NB4 (cell line): Measurements from ENCODE around the gene NATD1.

ENCODE experiments used
- DNase-seq: peaks from one replicate; pipeline ENCODE4 v3.0.0; 2010; ENCODE audit warnings: low read depth
- H3K4me3 ChIP-seq: one replicate; pipeline ENCODE4 v1.5.1; 2011; ENCODE audit warnings: mild to moderate bottlenecking, low read depth, low read length, moderate library complexity
- MAX ChIP-seq: IDR thresholded peaks from 2 replicates; pipeline ENCODE4 v1.6.1; 2011; ENCODE audit warnings: low read depth, low read length
- MYC ChIP-seq: IDR thresholded peaks from 2 replicates; pipeline ENCODE4 v1.6.1; 2011; ENCODE audit warnings: low read depth, low read length
- POLR2A ChIP-seq: IDR thresholded peaks from 2 replicates; pipeline ENCODE4 v1.6.1; 2011; ENCODE audit warnings: mild to moderate bottlenecking; ENCODE audit not compliant: insufficient read length; ENCODE audit errors: extremely low read depth
- TF ChIP-seq, protein P1 (sequence below): IDR thresholded peaks from one replicate; pipeline ENCODE4 v1.5.1; 2012; ENCODE audit warnings: low read depth, low read length

Gene NATD1

GRCh38 chr17:21215935-21216334 is 37.3 kb downstream of the NATD1 start:
- no peak overlapping the region for H3K4me3 ChIP-seq
- TF ChIP-seq MYC (no peak), MAX (no peak), POLR2A (no peak)
- TF ChIP-seq, protein P1, sequence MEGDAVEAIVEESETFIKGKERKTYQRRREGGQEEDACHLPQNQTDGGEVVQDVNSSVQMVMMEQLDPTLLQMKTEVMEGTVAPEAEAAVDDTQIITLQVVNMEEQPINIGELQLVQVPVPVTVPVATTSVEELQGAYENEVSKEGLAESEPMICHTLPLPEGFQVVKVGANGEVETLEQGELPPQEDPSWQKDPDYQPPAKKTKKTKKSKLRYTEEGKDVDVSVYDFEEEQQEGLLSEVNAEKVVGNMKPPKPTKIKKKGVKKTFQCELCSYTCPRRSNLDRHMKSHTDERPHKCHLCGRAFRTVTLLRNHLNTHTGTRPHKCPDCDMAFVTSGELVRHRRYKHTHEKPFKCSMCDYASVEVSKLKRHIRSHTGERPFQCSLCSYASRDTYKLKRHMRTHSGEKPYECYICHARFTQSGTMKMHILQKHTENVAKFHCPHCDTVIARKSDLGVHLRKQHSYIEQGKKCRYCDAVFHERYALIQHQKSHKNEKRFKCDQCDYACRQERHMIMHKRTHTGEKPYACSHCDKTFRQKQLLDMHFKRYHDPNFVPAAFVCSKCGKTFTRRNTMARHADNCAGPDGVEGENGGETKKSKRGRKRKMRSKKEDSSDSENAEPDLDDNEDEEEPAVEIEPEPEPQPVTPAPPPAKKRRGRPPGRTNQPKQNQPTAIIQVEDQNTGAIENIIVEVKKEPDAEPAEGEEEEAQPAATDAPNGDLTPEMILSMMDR: no peak
- DNase-seq: peak; percentile 41

DNA sequence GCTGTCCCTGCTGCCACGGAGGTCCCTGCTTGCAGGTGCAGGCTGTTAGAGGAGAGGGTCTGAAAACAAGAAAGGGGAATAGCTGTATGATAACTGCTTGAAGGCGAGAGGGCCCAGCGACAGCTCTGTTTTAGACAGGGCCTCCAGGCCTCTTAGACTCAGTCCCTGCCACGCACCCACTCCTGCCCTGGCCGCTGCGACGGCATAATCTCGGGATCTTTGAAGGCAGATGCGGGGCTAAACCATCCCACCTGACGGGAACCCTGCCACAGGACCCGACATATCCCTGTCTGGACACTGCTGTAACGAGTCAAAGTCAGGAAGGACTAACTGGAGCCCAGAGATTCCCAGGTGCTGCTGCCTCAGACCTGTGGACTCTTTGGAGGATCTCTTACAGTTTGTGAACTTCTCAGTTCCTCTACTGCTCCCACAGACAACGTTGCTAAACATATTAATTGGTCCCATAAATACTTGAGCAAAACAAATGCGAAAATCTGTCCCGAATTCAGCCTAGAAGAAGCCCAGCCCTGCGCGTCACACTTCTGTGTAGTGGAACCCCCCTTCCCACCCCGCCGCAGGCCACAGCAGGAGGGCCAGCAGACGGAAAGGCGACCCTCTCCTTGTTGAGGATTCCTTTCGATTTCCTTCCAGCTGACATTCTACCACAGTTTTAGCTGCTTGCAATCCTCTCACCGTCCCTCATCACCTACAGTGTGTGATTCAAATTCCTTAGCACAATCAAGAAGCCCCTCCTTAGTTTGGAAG is 38.3 kb downstream of the NATD1 start:
- peak; percentile 47 for DNase-seq
- TF ChIP-seq MYC (no peak), MAX (no peak), POLR2A (no peak)
- TF ChIP-seq, protein P1: no peak
- H3K4me3 ChIP-seq: peak overlapping the region; percentile 89

DNA sequence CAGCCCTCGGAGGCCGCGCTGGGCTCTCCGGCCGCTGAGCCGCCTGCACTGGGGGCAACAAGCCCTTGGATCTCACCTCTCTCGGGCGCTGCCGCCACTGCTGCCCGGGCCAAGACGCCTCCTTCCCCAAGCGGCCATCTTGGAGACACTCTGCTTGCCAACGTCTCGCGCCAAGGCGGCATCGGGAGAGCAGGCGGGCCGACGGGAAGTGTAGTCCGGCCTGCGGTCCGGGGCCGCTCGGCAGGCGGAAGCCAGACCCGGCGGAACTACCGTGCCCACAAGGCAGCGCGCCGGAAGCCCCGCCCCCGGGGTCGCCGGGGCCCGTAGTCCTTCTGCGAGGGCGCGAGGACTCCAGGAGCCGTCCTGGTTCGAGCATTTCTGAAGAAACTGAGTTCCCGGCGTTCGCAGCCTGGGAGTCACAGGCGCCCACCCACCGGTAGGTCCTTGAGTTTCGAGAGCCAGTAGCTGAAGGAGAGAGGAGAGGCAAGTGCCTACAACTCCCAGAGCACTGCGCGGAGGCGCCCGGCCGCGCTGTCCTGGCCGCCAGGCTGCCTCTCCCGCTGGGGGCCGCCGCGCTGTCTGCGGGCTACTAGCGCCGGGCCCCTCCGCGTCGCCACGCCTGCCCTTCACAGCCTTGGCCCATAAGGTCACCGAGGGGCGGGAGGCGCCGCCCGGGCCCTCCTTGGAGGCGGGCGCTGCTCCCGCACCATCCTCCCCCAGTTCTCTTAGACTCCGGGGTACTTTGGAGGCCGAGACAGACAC is 39.0 kb downstream of the NATD1 start, which contains the start of gene TMEM11:
TMEM11 (minus strand) TSS at position 147 of the 762 bp plus-strand sequence; CDS start at position 138, 9 bp downstream.
- DNase-seq: peak; percentile 99
- TF ChIP-seq MAX (peak; percentile 50; the same call in 1 of the 2 replicates), MYC (peak; percentile 31), POLR2A (peak; percentile 80)
- TF ChIP-seq, protein P1: no peak
- H3K4me3 ChIP-seq: peak within 1 kb of the TSS; percentile 99

DNA sequence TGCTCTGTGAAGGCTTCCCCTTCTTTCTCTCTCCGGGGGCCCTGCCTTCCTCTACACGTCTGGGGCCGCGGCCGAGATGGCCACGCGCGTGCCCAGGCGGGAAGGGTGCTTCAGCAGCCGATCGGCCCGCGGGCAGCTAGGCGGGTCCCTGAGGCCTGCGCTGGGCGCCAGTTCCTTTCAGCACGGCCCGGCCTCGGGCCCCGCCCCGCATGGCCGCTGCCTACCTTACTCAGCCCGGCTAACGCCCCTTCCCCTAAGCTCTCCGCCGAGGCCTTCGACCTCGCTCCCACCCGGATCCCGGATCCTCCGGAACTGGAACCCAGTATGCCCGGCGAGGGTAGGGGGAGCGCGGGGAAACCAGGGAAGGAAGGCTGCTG is 39.6 kb downstream of the NATD1 start:
- peak; percentile 81 for DNase-seq

DNA sequence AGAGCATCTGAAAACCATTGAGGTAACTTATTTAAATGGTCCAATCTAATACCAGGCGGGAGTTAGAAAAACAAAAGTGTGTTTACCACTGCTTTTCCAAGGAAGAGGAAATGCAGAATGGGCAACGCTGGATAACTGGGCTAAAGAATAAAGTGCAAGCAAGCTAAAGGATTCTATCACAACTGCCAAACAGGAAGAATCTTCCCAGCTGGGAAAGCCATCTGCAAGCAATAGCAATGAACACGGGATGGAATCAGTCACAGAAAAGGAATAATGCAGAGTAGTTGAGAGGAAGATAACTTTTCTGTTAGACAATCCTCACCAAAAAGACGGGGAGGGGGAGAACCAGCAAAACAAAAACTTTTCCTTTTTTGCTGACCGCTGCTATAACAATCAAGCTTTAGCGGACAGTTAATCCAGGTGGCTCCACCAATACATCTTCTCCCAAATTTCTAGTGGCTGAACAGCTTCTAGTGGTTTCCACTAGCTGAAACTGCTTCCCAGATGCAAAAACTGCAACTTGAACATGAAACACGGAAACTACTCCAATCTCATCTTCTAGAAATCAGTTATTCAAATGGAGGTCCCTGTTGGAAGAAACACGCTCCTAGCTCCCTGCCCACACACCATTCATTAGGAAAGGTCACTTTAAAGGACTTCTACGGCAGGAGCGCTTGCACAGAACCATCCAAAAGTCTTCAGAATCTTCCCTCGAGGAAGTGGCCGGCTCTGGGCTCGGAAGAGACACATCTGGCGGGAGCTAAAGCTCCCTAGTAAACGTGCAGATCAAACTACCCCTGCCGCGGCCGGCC is 40.2 kb downstream of the NATD1 start:
- no peak for DNase-seq
- H3K4me3 ChIP-seq: peak overlapping the region; percentile 99

More for the DNA sequence above, 39.6 kb downstream of the NATD1 start:
- TF ChIP-seq MAX: no peak
- TF ChIP-seq, protein P1: no peak
- no peak for TF ChIP-seq POLR2A
- TF ChIP-seq MYC: no peak; the same call in 1 of the 2 replicates
- H3K4me3 ChIP-seq: peak overlapping the region; percentile 99

More for the DNA sequence above, 40.2 kb downstream of the NATD1 start:
- no peak for TF ChIP-seq MAX
